Measurements from ENCODE around the gene RCAN2.

DNA sequence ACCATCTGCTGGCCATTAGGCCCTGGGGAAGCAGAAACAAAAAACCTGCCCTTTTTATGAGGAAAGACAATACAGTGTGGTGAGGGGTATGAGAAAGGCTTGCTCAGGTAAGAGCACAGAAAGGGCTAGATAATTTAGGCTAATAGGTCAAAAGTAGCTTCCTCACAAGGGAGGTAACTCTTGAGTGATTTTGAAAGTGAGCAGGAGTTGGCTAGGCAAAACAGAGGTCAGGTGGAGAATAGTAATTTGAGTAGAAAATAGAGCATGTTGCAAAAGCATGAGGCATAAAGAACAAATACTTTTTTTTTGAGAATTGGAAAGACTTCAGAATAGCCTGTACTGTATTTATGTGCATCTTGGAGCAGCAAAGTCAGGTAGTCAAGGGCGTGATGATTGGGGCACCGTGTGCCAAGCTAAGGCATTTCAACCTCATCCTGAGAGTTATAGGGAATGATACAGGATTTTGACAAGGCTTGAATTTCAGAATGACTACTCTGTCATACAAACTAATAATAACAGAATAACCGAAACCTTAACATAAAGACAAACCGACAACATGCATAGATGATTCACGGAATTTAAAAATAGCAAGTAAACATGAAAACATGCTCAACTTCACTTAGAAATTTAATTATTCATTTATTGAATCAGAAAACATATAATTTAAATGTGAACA lies 197.5 kb downstream of the RCAN2 start:
- TF ChIP-seq CTCF (IDR thresholded peaks at IDR 0.05): no peak
- TF ChIP-seq, protein P1, sequence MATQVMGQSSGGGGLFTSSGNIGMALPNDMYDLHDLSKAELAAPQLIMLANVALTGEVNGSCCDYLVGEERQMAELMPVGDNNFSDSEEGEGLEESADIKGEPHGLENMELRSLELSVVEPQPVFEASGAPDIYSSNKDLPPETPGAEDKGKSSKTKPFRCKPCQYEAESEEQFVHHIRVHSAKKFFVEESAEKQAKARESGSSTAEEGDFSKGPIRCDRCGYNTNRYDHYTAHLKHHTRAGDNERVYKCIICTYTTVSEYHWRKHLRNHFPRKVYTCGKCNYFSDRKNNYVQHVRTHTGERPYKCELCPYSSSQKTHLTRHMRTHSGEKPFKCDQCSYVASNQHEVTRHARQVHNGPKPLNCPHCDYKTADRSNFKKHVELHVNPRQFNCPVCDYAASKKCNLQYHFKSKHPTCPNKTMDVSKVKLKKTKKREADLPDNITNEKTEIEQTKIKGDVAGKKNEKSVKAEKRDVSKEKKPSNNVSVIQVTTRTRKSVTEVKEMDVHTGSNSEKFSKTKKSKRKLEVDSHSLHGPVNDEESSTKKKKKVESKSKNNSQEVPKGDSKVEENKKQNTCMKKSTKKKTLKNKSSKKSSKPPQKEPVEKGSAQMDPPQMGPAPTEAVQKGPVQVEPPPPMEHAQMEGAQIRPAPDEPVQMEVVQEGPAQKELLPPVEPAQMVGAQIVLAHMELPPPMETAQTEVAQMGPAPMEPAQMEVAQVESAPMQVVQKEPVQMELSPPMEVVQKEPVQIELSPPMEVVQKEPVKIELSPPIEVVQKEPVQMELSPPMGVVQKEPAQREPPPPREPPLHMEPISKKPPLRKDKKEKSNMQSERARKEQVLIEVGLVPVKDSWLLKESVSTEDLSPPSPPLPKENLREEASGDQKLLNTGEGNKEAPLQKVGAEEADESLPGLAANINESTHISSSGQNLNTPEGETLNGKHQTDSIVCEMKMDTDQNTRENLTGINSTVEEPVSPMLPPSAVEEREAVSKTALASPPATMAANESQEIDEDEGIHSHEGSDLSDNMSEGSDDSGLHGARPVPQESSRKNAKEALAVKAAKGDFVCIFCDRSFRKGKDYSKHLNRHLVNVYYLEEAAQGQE (IDR thresholded peaks at IDR 0.05; ENCODE audit: insufficient read depth in 1 of 2, low read depth in 2 of 2, low read length in 1 of 2): no peak
